ENCODE results near the gene AIG1. TPM values are rescaled to one million over a fixed set of nuclear protein-coding genes. Genes with fewer than 3 reads are reported as not detected.

AIG1 gene
- total and polyA plus RNA-seq, 2 donors (not counting 1 experiment from before 2014, with no cell fraction given), result 40.6 to 42.2 TPM

GRCh38 chr6:143022587-143022986 lies 38.1 kb upstream of the AIG1 start:
- no peak overlapping the region for H3K4me2 ChIP-seq (ENCODE audit: extremely low read depth, insufficient read depth, low read length)

GRCh38 chr6:143023695-143024094 lies 37.0 kb upstream of the AIG1 start:
- no peaks in the 10 kb centered on the region for H4K20me1 ChIP-seq (ENCODE audit: control insufficient read depth, extremely low read depth, insufficient read depth, low read length)
- TF ChIP-seq CTCF (conservative IDR thresholded peaks at IDR 0.05 in 1 of 2, IDR thresholded peaks at IDR 0.05 in 1 of 2; ENCODE audit: low read depth in 1 of 2, low read length in 2 of 2), result no peak
- no peak for TF ChIP-seq EZH2 (IDR thresholded peaks at IDR 0.05; ENCODE audit: low read length, missing control alignments)
- DNase-seq (ENCODE audit: low read depth in 2 of 2), result no peak
- H3K4me1 ChIP-seq (ENCODE audit: control insufficient read depth, extremely low read depth, insufficient read depth, low read length), result no peaks in the 10 kb centered on the region
- H3K27me3 ChIP-seq (ENCODE audit: control insufficient read depth, insufficient read depth, low read length), result no peaks in the 10 kb centered on the region
- H3K4me3 ChIP-seq (replicated peaks in 1 of 4; ENCODE audit: control extremely low read depth in 1 of 4, insufficient read depth in 1 of 4, low read depth in 3 of 4, low read length in 4 of 4), result no peak overlapping the region
- H3K4me2 ChIP-seq (ENCODE audit: extremely low read depth, insufficient read depth, low read length), result no peak overlapping the region
- no peaks in the 10 kb centered on the region for H3K79me2 ChIP-seq (ENCODE audit: control insufficient read depth, insufficient read depth, low read length)
- no peak overlapping the region for H3K27ac ChIP-seq (ENCODE audit: insufficient read depth, low read length)
- no peaks in the 10 kb centered on the region for H3K9me3 ChIP-seq (ENCODE audit: control insufficient read depth, insufficient read depth, low read depth, low read length)
- no peak overlapping the region for H3K9ac ChIP-seq (ENCODE audit: insufficient read depth, low read length)
- no peaks in the 10 kb centered on the region for H3K36me3 ChIP-seq (ENCODE audit: control insufficient read depth, insufficient read depth, low read length)
- no peak overlapping the region for H2AFZ ChIP-seq (ENCODE audit: low read length)

More at GRCh38 chr6:143022587-143022986, 38.1 kb upstream of the AIG1 start:
- H3K4me1 ChIP-seq (ENCODE audit: control insufficient read depth, extremely low read depth, insufficient read depth, low read length), result no peaks in the 10 kb centered on the region
- no peak overlapping the region for H3K9ac ChIP-seq (ENCODE audit: insufficient read depth, low read length)
- no peak overlapping the region for H2AFZ ChIP-seq (ENCODE audit: low read length)
- no peaks in the 10 kb centered on the region for H3K36me3 ChIP-seq (ENCODE audit: control insufficient read depth, insufficient read depth, low read length)
- no peaks in the 10 kb centered on the region for H3K27me3 ChIP-seq (ENCODE audit: control insufficient read depth, insufficient read depth, low read length)
- H3K4me3 ChIP-seq (replicated peaks in 1 of 4; ENCODE audit: control extremely low read depth in 1 of 4, insufficient read depth in 1 of 4, low read depth in 3 of 4, low read length in 4 of 4), result no peak overlapping the region
- no peaks in the 10 kb centered on the region for H3K79me2 ChIP-seq (ENCODE audit: control insufficient read depth, insufficient read depth, low read length)
- TF ChIP-seq CTCF (conservative IDR thresholded peaks at IDR 0.05 in 1 of 2, IDR thresholded peaks at IDR 0.05 in 1 of 2; ENCODE audit: low read depth in 1 of 2, low read length in 2 of 2), result no peak
- no peak for TF ChIP-seq EZH2 (IDR thresholded peaks at IDR 0.05; ENCODE audit: low read length, missing control alignments)
- H4K20me1 ChIP-seq (ENCODE audit: control insufficient read depth, extremely low read depth, insufficient read depth, low read length), result no peaks in the 10 kb centered on the region
- no peak for DNase-seq (ENCODE audit: low read depth in 2 of 2)
- no peak overlapping the region for H3K27ac ChIP-seq (ENCODE audit: insufficient read depth, low read length)
- H3K9me3 ChIP-seq (ENCODE audit: control insufficient read depth, insufficient read depth, low read depth, low read length), result no peaks in the 10 kb centered on the region

GRCh38 chr6:143024977-143025376 lies 35.7 kb upstream of the AIG1 start:
- no peak overlapping the region for H3K9ac ChIP-seq (ENCODE audit: insufficient read depth, low read length)
- no peak for TF ChIP-seq CTCF (conservative IDR thresholded peaks at IDR 0.05 in 1 of 2, IDR thresholded peaks at IDR 0.05 in 1 of 2; ENCODE audit: low read depth in 1 of 2, low read length in 2 of 2)
- no peak for TF ChIP-seq EZH2 (IDR thresholded peaks at IDR 0.05; ENCODE audit: low read length, missing control alignments)
- no peak for DNase-seq (ENCODE audit: low read depth in 2 of 2)
- H2AFZ ChIP-seq (ENCODE audit: low read length), result no peak overlapping the region
- H4K20me1 ChIP-seq (ENCODE audit: control insufficient read depth, extremely low read depth, insufficient read depth, low read length), result no peaks in the 10 kb centered on the region
- no peaks in the 10 kb centered on the region for H3K9me3 ChIP-seq (ENCODE audit: control insufficient read depth, insufficient read depth, low read depth, low read length)
- H3K27ac ChIP-seq (ENCODE audit: insufficient read depth, low read length), result no peak overlapping the region
- H3K4me3 ChIP-seq (replicated peaks in 1 of 4; ENCODE audit: control extremely low read depth in 1 of 4, insufficient read depth in 1 of 4, low read depth in 3 of 4, low read length in 4 of 4), result no peak overlapping the region
- no peaks in the 10 kb centered on the region for H3K4me1 ChIP-seq (ENCODE audit: control insufficient read depth, extremely low read depth, insufficient read depth, low read length)
- no peaks in the 10 kb centered on the region for H3K36me3 ChIP-seq (ENCODE audit: control insufficient read depth, insufficient read depth, low read length)
- no peak overlapping the region for H3K4me2 ChIP-seq (ENCODE audit: extremely low read depth, insufficient read depth, low read length)
- H3K79me2 ChIP-seq (ENCODE audit: control insufficient read depth, insufficient read depth, low read length), result no peaks in the 10 kb centered on the region
- no peaks in the 10 kb centered on the region for H3K27me3 ChIP-seq (ENCODE audit: control insufficient read depth, insufficient read depth, low read length)
